H1 (cell line): ENCODE measurements around the gene EXD2.

Source experiments
- CHD2 ChIP-seq: IDR thresholded peaks from 2 replicates; pipeline ENCODE4 v1.6.1; 2012; ENCODE audit warnings: low read length, improper control_type of control experiment
- CTCF ChIP-seq, 3 experiments: IDR thresholded peaks; 1 replicate in 2 of 3; 2 replicates in 1 of 3; pipeline versions ENCODE4 v1.5.1 to v1.6.1; 2011; ENCODE audit warnings: low read length in 3 of 3, mild to moderate bottlenecking in 3 of 3, inconsistent platforms in 2 of 3, low read depth in 1 of 3, moderate library complexity in 1 of 3; ENCODE audit not compliant: insufficient read depth in 1 of 3; ENCODE audit errors: control extremely low read depth in 1 of 3
- MAX ChIP-seq: IDR thresholded peaks from 2 replicates; pipeline ENCODE4 v1.6.1; 2012; ENCODE audit warnings: inconsistent platforms
- POLR2AphosphoS5 ChIP-seq: IDR thresholded peaks from 2 replicates; pipeline ENCODE4 v1.6.1; 2011; ENCODE audit warnings: low read depth, low read length

DNA sequence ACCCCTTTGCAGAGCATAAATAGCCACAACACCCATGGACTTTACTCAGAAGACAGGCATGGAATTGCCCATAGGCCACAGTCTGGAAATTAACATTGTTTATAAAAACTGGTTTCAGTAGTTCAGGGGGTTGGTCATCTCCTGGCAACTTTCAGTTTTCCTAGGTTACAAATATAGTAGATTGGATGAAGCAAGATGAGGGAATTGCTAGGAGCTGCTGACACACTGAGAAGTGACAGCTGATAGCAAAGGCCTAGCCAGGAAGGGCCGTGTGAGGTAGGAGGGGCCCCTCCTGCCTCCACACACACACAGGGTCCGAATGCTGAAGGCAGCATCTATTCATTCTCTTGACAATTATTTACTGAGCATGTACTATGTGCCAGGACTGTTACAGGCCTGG, 76.9 kb downstream of the EXD2 start:
- TF ChIP-seq POLR2AphosphoS5 (no peak), CHD2 (no peak), CTCF (IDR thresholded peaks at IDR 0.05; ENCODE audit: control extremely low read depth in 1 of 3, insufficient read depth in 1 of 3, low read depth in 1 of 3, low read length in 3 of 3) (no peak), MAX (no peak)
